Parathyroid adenoma (tissue), 2 donors: ENCODE measurements around the gene TMEM98.

Experiments
- H2AFZ ChIP-seq: fragments of 300-600 bp; sonication (generic); one replicate; pipeline ENCODE4 v1.7.0; 2017; ENCODE audit warnings: antibody characterized with exemption, mild to moderate bottlenecking
- H3K27ac ChIP-seq: fragments of 300-600 bp; sonication (generic); one replicate; pipeline ENCODE4 v1.7.0; 2017
- H3K27me3 ChIP-seq: fragments of 300-600 bp; sonication (generic); one replicate; pipeline ENCODE4 v1.7.0; 2017; ENCODE audit warnings: low read length; ENCODE audit not compliant: control insufficient read depth, insufficient read depth
- H3K36me3 ChIP-seq: fragments of 300-600 bp; sonication (generic); one replicate; pipeline ENCODE4 v1.7.0; 2017; ENCODE audit warnings: low read length; ENCODE audit not compliant: control insufficient read depth, insufficient read depth
- H3K4me1 ChIP-seq: fragments of 300-600 bp; sonication (generic); one replicate; pipeline ENCODE4 v1.7.0; 2017; ENCODE audit warnings: control low read depth
- H3K4me2 ChIP-seq: fragments of 300-600 bp; sonication (generic); one replicate; pipeline ENCODE4 v1.7.0; 2017; ENCODE audit warnings: low read length
- H3K4me3 ChIP-seq: fragments of 300-600 bp; sonication (generic); one replicate; pipeline ENCODE4 v1.7.0; 2017; ENCODE audit warnings: low read depth, low read length
- H3K79me2 ChIP-seq: fragments of 300-600 bp; sonication (generic); one replicate; pipeline ENCODE4 v1.7.0; 2017; ENCODE audit warnings: control low read depth
- H3K9ac ChIP-seq: fragments of 300-600 bp; sonication (generic); one replicate; pipeline ENCODE4 v1.7.0; 2017; ENCODE audit warnings: mild to moderate bottlenecking
- H3K9me3 ChIP-seq: fragments of 300-600 bp; sonication (generic); one replicate; pipeline ENCODE4 v1.7.0; 2017; ENCODE audit warnings: low read length; ENCODE audit not compliant: control insufficient read depth
- TF ChIP-seq, protein P1 (sequence below): fragments of 300-600 bp; sonication (generic); IDR thresholded peaks from one replicate; pipeline ENCODE4 v1.7.0; 2017; ENCODE audit warnings: antibody characterized with exemption, mild to moderate bottlenecking
- donor health status: primary hyperparathyroidism.

The TMEM98 gene

DNA sequence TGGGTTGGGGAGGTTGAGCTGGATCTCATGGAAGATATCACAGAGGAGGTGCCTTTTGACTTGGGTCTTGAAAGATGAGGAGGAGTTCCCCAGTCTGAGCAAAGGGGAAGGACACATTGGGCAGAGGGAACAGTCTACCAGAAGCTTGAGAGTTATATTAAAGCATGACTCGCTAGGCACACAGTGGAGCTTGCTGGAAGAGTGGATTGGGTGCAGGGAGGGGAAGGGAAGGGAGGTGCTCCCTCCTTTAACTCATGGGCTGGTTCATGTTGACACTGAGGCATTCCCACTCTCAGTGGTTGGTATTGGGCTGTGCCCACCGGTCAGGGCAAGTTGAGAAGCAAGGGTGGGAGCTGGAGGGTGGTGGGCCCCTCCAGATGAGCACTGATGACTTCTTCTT is 5.9 kb downstream of the TMEM98 start:
- no peak overlapping the region for H2AFZ ChIP-seq
- H3K4me3 ChIP-seq = no peak overlapping the region
- H3K4me1 ChIP-seq = no peaks in the 10 kb centered on the region
- no peak overlapping the region for H3K4me2 ChIP-seq
- no peaks in the 10 kb centered on the region for H3K9me3 ChIP-seq
- H3K27me3 ChIP-seq = no peaks in the 10 kb centered on the region
- no peak overlapping the region for H3K27ac ChIP-seq
- H3K9ac ChIP-seq = no peak overlapping the region
- TF ChIP-seq, protein P1, sequence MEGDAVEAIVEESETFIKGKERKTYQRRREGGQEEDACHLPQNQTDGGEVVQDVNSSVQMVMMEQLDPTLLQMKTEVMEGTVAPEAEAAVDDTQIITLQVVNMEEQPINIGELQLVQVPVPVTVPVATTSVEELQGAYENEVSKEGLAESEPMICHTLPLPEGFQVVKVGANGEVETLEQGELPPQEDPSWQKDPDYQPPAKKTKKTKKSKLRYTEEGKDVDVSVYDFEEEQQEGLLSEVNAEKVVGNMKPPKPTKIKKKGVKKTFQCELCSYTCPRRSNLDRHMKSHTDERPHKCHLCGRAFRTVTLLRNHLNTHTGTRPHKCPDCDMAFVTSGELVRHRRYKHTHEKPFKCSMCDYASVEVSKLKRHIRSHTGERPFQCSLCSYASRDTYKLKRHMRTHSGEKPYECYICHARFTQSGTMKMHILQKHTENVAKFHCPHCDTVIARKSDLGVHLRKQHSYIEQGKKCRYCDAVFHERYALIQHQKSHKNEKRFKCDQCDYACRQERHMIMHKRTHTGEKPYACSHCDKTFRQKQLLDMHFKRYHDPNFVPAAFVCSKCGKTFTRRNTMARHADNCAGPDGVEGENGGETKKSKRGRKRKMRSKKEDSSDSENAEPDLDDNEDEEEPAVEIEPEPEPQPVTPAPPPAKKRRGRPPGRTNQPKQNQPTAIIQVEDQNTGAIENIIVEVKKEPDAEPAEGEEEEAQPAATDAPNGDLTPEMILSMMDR = no peak
- H3K79me2 ChIP-seq = no peaks in the 10 kb centered on the region
- no peaks in the 10 kb centered on the region for H3K36me3 ChIP-seq

DNA sequence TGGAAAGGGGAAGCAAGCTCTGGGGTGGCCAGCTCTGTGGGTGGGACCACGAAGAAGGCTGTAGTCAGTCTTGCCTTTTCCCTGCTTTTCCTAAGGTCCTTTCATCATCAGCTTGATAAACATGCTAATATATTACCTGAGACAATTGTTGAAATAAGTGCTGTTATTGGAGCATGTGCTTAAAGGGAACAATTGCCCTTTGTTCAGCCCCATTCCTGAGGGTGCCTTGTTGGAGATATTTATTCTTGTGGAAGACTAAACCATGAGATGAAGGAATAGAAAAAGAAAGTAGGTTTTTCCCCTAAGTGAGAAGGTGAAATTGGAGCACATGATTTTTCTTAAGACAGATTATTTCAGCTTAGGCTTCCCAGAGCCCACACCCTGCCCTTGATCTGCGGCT is 7.8 kb downstream of the TMEM98 start:
- Histone ChIP-seq H3K36me3 (no peaks in the 10 kb centered on the region), H3K4me3 (no peak overlapping the region), H3K9ac (no peak overlapping the region), H3K9me3 (no peaks in the 10 kb centered on the region), H3K27ac (no peak overlapping the region), H2AFZ (no peak overlapping the region), H3K79me2 (no peaks in the 10 kb centered on the region), H3K4me1 (no peaks in the 10 kb centered on the region), H3K4me2 (no peak overlapping the region), H3K27me3 (no peaks in the 10 kb centered on the region)
- TF ChIP-seq, protein P1 = no peak

DNA sequence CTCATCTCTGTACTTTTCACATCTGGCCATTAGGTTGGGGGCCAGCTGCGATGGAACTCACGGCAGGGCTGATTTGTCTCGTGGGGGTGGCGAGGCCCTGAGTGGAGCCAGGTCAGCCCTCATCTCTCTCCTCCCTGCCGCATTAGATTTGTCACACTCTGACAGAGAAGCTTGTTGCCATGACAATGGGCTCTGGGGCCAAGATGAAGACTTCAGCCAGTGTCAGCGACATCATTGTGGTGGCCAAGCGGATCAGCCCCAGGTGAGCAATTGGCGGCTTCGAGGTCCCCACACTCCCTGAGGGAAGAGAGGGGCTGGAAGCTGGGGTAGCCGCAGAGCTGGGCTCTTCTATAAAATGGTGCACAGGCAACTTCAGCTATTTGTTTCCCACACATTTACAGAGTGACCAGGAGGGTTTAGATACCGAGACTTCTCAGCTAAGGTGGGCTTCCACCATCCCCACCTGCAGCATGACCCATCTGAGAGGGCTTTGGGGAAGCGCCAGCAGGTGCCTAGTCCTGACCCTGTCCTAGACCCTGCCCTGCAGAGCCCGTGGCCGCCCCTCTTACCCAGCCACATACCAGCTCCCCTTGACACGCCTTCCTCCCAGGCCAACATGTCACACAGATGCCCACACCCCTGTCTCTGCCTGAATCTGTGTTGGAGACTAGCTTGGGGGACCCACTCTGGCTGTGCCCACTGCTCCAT is 8.4 kb downstream of the TMEM98 start:
- Histone ChIP-seq H3K27me3 (no peaks in the 10 kb centered on the region), H3K9ac (no peak overlapping the region), H3K4me2 (no peak overlapping the region), H3K36me3 (no peaks in the 10 kb centered on the region), H3K79me2 (no peaks in the 10 kb centered on the region), H3K4me1 (no peaks in the 10 kb centered on the region), H3K9me3 (no peaks in the 10 kb centered on the region), H3K27ac (no peak overlapping the region), H2AFZ (no peak overlapping the region), H3K4me3 (no peak overlapping the region)
- TF ChIP-seq, protein P1 = no peak

DNA sequence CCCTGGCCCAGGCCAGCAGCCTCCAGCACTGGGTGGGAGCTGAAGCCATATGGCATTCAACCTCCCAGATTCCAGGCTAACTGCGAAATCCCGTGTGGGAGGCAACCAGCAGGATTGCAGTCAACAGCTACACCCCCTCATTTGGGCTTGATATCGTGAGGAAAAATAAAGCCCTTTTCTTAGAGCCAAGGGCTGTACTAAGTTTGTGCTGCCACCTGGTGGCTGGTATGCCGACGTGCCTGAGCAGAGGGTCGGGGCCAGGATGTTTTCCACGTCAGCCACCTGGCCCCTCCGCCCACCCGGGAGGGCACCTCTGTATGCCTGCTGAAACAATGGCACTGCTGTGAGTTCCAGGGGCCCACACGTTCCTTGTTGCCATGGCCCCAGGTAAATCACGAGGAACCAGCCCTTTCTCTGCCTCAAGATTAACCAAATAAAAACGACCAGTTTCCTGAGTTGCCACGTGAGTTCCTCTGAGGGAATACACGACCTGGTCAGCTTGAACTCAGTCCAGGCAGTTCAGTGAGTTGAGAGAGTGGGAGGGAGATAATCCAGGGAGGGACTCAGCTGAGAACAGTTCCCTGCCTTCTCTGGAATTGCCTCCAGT is 9.0 kb downstream of the TMEM98 start:
- H3K9me3 ChIP-seq = no peaks in the 10 kb centered on the region
- H3K27me3 ChIP-seq = no peaks in the 10 kb centered on the region
- TF ChIP-seq, protein P1 = peak; percentile 64
- H3K4me1 ChIP-seq = no peaks in the 10 kb centered on the region
- peak overlapping the region; percentile 8 for H2AFZ ChIP-seq
- no peak overlapping the region for H3K4me2 ChIP-seq
- no peaks in the 10 kb centered on the region for H3K36me3 ChIP-seq
- H3K27ac ChIP-seq = no peak overlapping the region
- no peak overlapping the region for H3K4me3 ChIP-seq
- no peak overlapping the region for H3K9ac ChIP-seq
- H3K79me2 ChIP-seq = no peaks in the 10 kb centered on the region
